SJCRH30 (cell line): Measurements from ENCODE around the gene CBL. TPM values are rescaled to one million over a fixed set of nuclear protein-coding genes. Genes with fewer than 3 reads are reported as not detected.

Source experiments
- DNase-seq, 2 experiments: peaks; one replicate each; pipeline ENCODE4 v3.0.0-alpha.2; 2015 to 2020
- H3K27ac ChIP-seq: fragments of 250-450 bp; sonication (Bioruptor Pico); 2 replicates; pipeline ENCODE4 v1.5.1; 2020; ENCODE audit warnings: mild to moderate bottlenecking, moderate library complexity
- H3K27me3 ChIP-seq: fragments of 250-450 bp; sonication (Bioruptor Pico); 2 replicates; pipeline ENCODE4 v1.5.1; 2020; ENCODE audit warnings: mild to moderate bottlenecking, moderate library complexity
- H3K36me3 ChIP-seq: fragments of 250-450 bp; sonication (Bioruptor Pico); 2 replicates; pipeline ENCODE4 v1.5.1; 2020; ENCODE audit warnings: mild to moderate bottlenecking, moderate library complexity
- H3K4me1 ChIP-seq: fragments of 250-450 bp; sonication (Bioruptor Pico); 2 replicates; pipeline ENCODE4 v1.5.1; 2020; ENCODE audit warnings: mild to moderate bottlenecking, moderate library complexity
- H3K4me3 ChIP-seq: fragments of 250-450 bp; sonication (Bioruptor Pico); 2 replicates; pipeline ENCODE4 v1.5.1; 2020; ENCODE audit warnings: mild to moderate bottlenecking, moderate library complexity
- H3K9me3 ChIP-seq: fragments of 250-450 bp; sonication (Bioruptor Pico); replicated peaks from 2 replicates; pipeline ENCODE4 v1.5.1; 2020; ENCODE audit warnings: mild to moderate bottlenecking, moderate library complexity
- total RNA-seq: library from RNA; depleted of rRNA; stranded (reverse); fragments of >200 nt; shearing (Covaris generic); gene quantifications from 2 replicates; pipeline ENCODE4 v1.2.3, GENCODE V29; 2014

Gene CBL
- total RNA-seq, 1 experiment from 2014 or later, result 12.9 TPM

DNA sequence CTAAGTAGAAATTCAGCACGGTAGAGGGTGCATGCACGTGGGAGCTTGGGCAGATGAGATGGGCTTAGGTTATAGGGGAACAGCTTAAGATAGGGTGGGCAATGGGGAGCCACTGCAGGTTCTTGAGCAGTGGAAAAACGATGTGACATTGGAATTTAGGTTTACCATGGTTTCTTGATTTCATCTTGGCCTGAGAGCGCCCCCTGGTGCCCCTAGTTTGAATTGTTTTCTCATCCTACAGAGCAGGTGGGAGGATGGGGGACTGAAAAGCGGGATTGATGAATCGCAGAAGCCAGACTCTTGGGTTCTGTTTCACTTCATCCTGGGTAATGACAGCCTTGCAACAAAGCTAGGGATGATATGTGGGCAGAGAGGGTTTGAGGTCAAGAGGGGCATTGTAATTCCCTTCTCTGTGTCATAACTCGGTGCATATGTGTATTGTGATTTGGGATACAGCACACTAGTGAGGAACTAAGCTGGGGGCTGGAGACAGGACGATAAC lies 117.4 kb downstream of the CBL start:
- peak; percentile 64 to 79 for DNase-seq
- H3K9me3 ChIP-seq, result no peaks in the 10 kb centered on the region

DNA sequence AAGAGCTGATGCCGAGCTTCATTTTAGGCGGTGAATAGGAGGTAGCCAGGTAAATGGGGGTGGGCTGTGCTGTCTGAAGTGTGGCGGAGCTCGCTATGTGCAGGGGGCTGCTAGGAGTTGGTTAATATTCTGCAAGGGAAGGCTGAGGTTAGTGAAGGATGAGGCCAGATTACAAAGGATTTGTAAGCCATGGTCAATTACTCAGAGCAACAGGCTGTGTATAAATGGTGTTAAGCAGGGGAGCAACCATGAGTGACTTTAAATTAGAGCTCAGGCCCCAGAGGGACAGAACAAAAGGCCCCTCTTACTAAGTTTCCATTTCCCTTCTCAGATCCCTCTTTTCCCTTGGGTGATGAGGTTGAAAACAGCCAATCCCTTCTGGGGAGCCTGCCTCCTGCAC lies 118.0 kb downstream of the CBL start:
- no peak overlapping the region for H3K4me3 ChIP-seq
- H3K36me3 ChIP-seq, result no peaks in the 10 kb centered on the region
- H3K27ac ChIP-seq, result no peak overlapping the region
- H3K4me1 ChIP-seq, result peaks cover 10% of the 10 kb centered on the region
- H3K27me3 ChIP-seq, result no peaks in the 10 kb centered on the region
- DNase-seq, result no peak
- H3K9me3 ChIP-seq, result no peaks in the 10 kb centered on the region

More for the DNA sequence above, 117.4 kb downstream of the CBL start:
- Histone ChIP-seq H3K4me1 (peaks cover 15% of the 10 kb centered on the region), H3K4me3 (no peak overlapping the region), H3K27ac (no peak overlapping the region), H3K36me3 (no peaks in the 10 kb centered on the region), H3K27me3 (no peaks in the 10 kb centered on the region)

DNA sequence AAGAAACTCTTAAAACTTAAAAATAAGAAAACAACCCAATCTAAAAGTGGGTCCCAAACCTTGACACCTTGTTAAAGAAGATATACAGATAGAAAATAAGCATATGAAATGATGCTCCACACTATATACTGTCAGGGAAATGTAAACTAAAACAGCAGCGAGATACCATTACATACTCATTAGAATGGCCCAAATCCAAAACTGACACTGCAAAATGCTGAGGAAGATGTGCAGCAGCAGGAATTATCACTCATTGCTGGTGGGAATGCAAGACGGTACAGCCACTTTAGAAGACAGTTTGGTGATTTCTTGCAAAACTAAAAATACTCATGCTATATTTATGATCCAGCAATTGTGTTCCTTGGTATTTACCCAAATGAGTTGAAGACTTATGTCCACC lies 123.2 kb downstream of the CBL start:
- no peak for DNase-seq
- no peaks in the 10 kb centered on the region for H3K4me1 ChIP-seq
- H3K4me3 ChIP-seq, result no peak overlapping the region
- H3K36me3 ChIP-seq, result no peaks in the 10 kb centered on the region
- H3K27me3 ChIP-seq, result no peaks in the 10 kb centered on the region
- no peaks in the 10 kb centered on the region for H3K9me3 ChIP-seq
- H3K27ac ChIP-seq, result no peak overlapping the region

DNA sequence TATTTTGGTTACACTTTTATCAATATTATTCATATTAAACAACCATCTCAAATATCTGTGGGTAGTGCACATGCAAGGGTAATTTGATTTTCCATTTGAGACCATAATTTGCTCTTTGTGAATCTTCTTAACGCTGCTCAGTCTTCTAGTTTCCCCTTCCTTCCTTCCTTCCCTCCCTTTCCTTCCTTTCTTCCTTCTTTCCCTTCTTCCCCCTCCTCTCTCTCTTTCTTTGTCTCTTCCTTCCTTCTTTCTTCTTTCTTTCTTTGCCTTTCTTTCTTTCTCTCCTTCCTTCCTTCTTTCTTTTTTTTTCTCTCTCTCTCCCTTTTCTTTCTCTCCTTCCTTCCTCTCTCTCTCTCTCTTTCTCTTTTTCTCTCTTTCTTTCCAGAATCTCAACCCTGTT lies 124.1 kb downstream of the CBL start:
- H3K4me1 ChIP-seq, result no peaks in the 10 kb centered on the region
- H3K27ac ChIP-seq, result no peak overlapping the region
- H3K36me3 ChIP-seq, result no peaks in the 10 kb centered on the region
- no peaks in the 10 kb centered on the region for H3K9me3 ChIP-seq
- H3K27me3 ChIP-seq, result no peaks in the 10 kb centered on the region
- H3K4me3 ChIP-seq, result no peak overlapping the region
- DNase-seq, result no peak

DNA sequence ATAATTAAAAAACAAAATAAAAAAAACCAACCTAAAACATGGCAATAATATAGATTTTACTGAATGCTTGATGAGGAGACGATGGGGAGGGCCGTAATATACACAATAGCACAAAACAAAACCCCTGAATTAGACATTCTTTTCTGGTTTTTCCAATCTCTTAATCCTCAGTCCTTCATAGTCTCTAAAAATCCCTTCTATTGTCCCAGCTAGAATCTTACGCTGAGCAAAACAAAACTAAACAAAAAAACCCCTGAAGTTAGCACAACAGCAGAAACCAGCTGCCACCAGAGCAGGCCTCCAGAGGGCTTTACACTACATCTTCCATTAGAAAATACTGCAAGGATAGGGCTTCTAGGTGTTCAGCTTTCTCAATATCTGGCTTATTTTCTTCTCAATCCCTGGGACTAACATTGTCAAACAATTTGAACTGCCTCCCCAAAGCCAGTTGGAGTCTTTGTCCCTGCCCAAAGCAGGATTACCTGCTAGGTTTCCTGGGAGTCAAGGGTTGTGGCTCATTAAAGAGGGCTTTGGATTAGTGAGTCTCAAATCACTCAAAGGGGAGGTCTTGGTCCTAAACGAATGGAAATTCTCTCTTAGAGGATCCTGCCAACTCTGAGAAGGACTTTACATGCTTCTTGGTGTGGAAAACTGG lies 126.1 kb downstream of the CBL start:
- Histone ChIP-seq H3K9me3 (no peaks in the 10 kb centered on the region), H3K27ac (no peak overlapping the region), H3K27me3 (no peaks in the 10 kb centered on the region), H3K4me3 (no peak overlapping the region), H3K4me1 (no peaks in the 10 kb centered on the region; the same call in 1 of the 2 replicates), H3K36me3 (no peaks in the 10 kb centered on the region)
- no peak for DNase-seq

DNA sequence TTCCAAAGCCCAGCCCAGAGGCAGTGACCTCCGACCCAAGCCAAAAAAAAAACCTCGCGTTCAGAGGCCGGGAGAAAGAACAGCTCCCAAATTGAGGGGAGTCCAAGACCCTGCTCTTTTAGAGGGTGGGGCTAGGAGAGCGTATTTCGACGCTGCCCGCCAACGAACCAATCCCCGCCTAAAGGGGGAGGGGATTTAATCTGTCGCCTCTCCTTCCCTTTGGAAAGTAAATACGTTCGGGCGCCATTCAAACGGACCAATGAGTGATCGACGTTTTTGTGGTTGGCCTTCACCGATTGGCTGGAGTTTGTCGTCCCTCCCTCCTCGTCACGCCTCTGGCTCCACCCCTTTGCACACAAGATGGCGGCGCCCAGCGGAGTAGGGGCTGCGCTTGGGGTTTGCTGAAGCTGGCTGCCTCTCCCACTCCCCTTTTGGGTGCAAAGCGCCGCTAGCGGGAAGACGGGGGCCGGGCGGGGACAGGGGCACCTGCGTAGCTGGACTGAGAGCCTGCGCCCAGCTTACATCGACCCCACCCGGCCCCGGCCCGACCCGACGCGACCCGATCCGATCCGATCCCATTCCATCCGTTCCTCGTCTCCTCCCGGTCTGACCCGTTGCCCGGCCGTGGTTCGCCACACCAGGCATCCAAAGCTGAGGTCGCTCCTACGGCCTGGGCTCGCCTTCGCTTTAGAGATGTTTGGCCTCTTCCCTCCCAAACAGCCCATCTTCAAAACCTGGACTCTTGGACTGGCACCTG lies 128.2 kb downstream of the CBL start, which contains the start of gene RNF26:
Gene RNF26, plus strand, starts transcription at position 354 of the 757 bp plus-strand sequence. CDS start 596 bp downstream, outside the sequence.
- no peaks in the 10 kb centered on the region for H3K9me3 ChIP-seq
- H3K4me1 ChIP-seq, result peaks cover 5% of the 10 kb centered on the region; the same call in 1 of the 2 replicates
- peak within 1 kb of the TSS; percentile 92 for H3K4me3 ChIP-seq
- no peaks in the 10 kb centered on the region for H3K27me3 ChIP-seq
- peak within 1 kb of the TSS; percentile 85 for H3K27ac ChIP-seq
- DNase-seq, result peak; percentile 95 to 97
- no peaks in the 10 kb centered on the region for H3K36me3 ChIP-seq

DNA sequence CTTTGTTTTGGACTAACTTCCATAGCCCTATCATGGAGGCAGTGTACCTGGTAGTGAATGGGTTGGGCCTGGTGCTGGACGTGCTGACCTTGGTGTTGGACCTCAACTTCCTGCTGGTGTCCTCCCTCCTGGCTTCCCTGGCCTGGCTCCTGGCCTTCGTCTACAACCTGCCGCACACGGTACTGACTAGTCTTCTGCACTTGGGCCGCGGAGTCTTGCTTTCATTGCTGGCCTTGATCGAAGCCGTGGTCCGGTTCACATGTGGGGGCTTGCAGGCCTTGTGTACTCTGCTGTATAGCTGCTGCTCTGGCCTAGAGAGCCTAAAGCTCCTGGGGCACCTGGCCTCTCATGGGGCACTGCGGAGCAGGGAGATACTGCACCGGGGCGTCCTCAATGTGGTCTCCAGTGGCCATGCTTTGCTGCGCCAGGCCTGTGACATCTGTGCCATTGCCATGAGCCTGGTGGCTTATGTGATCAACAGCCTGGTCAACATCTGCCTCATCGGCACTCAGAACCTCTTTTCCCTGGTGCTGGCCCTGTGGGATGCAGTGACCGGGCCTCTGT lies 129.0 kb downstream of the CBL start:
- Histone ChIP-seq H3K4me1 (peaks cover 5% of the 10 kb centered on the region; the same call in 1 of the 2 replicates), H3K9me3 (no peaks in the 10 kb centered on the region), H3K4me3 (peak overlapping the region; percentile 92), H3K36me3 (no peaks in the 10 kb centered on the region), H3K27ac (peak overlapping the region; percentile 85), H3K27me3 (no peaks in the 10 kb centered on the region)
- DNase-seq, result no peak

DNA sequence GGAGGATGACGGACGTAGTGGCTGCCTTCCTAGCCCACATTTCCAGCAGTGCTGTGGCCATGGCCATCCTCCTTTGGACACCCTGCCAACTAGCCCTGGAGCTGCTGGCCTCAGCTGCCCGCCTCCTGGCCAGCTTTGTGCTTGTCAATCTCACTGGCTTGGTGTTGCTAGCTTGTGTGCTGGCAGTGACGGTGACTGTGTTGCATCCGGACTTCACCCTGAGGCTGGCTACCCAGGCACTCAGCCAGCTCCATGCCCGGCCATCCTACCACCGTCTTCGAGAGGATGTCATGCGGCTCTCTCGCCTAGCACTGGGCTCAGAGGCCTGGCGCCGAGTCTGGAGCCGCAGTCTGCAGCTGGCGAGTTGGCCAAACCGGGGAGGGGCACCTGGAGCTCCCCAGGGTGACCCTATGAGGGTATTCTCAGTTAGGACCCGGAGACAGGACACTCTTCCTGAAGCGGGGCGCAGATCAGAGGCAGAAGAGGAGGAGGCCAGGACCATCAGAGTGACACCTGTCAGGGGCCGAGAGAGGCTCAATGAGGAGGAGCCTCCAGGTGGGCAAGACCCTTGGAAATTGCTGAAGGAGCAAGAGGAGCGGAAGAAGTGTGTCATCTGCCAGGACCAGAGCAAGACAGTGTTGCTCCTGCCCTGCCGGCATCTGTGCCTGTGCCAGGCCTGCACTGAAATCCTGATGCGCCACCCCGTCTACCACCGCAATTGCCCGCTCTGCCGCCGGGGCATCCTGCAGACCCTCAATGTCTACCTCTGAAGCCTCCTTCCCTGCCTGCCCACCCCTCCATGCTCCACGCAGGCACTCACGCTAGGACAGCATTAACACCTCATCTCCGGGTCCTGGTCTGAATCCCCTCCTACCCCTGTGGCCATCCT lies 129.8 kb downstream of the CBL start:
- Histone ChIP-seq H3K27ac (no peak overlapping the region), H3K4me3 (no peak overlapping the region), H3K9me3 (no peaks in the 10 kb centered on the region), H3K4me1 (peaks cover 5% of the 10 kb centered on the region; the same call in 1 of the 2 replicates), H3K36me3 (no peaks in the 10 kb centered on the region), H3K27me3 (no peaks in the 10 kb centered on the region)
- no peak for DNase-seq

DNA sequence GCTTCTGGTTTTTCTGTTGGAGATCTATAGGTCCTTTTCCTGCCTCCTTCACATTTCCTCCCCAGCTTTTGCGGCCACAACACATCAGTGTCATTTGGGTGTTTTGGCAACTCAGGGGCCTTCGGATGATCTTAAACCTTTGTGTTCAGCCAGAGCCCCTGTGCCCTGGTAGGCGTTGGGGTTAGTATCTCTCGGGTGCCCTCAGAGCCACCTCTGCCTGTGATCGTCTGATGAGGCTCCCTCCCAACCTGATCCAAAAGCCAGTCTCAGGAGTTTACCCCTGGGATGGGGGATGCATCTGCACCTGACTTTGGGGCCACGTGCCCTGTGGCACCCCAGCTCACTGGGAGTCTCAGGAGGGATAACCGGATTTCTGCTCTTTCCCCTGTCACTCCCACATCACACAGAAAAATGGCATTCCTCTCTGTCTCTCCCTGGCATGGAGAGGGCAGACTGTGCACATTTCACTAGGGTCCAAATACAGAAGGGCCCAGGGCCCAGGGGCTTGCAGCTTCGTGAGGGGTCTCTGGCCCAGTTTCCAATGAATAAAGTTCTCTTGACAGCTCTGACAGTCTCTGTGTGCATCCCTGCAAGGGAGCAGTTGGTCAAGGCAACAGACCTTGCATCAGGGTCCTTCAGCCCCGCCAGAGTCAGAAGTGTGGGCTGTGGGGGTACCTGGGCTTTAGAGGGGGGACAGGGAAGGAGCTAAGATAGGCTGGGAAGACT lies 130.8 kb downstream of the CBL start:
- Histone ChIP-seq H3K27me3 (no peaks in the 10 kb centered on the region), H3K4me1 (peaks cover 5% of the 10 kb centered on the region; the same call in 1 of the 2 replicates), H3K36me3 (no peaks in the 10 kb centered on the region), H3K27ac (no peak overlapping the region), H3K4me3 (no peak overlapping the region), H3K9me3 (no peaks in the 10 kb centered on the region)
- no peak for DNase-seq

DNA sequence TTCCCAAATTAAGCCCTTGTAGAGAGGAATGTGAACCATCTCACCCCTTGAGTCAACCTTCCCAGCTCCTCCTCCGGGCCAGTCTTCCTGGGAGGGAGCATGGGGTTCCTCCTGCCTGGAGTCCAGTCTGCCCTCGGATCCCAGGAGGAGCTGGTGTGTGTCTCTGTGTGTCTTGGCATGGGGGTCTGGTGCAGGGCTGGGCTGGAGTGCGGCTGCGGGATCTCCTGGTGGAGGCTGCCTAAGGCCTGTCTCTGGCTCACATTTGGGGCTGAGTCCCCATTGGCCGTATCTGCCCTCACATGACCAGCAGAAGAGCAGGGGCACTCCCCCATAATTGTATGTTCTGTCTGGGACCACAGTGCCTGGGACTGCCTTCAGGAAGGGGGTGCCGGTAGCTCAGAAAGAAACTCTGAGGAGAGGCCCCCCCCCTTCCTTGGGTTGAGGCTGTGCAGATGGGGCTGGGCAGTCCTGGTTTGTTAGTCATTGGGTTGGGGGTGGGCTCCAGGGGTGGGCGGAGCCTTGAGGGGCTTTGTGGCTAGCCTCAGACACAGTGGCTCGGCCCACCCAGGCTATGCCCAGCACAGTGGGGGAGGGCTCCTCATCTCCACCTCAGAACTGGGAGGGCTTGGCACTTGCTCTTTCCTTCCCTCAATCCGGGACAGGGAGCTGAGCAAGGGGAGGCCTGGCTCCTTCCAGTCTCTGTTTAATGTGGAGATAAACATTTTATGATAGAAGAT lies 131.6 kb downstream of the CBL start:
- H3K36me3 ChIP-seq, result no peaks in the 10 kb centered on the region
- no peak overlapping the region for H3K27ac ChIP-seq
- no peak overlapping the region for H3K4me3 ChIP-seq
- H3K9me3 ChIP-seq, result no peaks in the 10 kb centered on the region
- no peaks in the 10 kb centered on the region for H3K27me3 ChIP-seq
- H3K4me1 ChIP-seq, result peaks cover 5% of the 10 kb centered on the region; the same call in 1 of the 2 replicates
- DNase-seq, result peak; percentile 54 to 56

DNA sequence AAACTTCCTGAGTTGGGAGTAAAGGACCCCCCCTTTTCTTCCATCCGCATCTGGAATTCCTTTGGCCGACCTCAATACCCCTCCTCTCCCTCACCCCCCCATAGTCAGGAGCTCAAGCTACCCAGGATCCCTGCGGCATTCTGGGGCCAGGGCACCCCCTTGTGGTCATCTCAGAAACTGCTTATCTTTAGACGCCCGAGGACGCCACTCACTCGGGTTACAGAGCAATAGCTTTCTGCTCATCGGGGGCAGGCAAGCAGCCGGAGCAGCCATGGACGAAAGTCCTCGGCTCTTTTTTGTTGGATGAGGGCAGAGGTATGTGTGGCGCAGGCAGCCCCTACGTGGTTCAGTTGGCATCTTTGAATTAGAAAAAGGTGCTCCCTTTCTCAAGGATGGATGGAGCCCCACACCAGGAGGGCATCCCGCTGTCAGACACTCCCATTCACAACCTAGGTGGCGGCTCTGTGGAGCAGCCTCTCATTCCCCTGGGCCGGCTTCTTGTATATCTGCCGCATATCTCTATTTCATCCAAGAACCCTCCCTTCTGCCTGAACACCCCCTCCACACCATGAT lies 132.3 kb downstream of the CBL start:
- H3K4me3 ChIP-seq, result no peak overlapping the region
- peaks cover 5% of the 10 kb centered on the region; the same call in 1 of the 2 replicates for H3K4me1 ChIP-seq
- DNase-seq, result peak; percentile 60 to 79

DNA sequence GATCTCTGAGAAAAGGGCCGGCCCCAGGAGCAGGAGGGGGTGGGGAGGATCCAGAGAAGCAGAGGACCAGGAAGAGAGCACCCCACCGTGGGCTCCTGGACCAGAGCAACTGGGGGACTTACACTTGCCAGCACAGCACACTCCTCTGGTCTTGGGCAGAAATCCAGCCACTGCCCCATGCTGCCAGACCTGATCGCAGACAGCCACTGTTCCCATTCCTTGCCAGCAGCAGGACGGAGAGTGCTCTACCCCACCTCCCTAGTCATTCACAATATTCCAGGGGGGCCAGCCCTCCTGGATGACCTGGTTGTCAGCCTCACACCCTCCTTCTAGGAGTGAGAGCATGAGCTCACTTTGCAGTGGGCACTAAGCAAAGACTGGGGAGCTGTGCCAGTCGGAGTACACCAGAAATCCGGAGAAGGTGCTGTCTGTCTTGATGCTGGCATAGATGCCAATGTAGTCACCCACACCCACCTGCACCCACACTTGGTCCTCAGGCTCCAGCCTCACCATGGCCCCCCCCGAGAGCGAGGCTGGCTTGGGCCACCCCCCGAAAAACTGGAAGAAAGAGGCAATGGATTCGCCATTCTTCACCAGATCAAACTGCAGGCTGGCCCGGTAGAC lies 132.9 kb downstream of the CBL start:
- Histone ChIP-seq H3K36me3 (no peaks in the 10 kb centered on the region), H3K4me3 (no peak overlapping the region), H3K27ac (no peak overlapping the region), H3K4me1 (peaks cover 5% of the 10 kb centered on the region; the same call in 1 of the 2 replicates), H3K27me3 (no peaks in the 10 kb centered on the region), H3K9me3 (no peaks in the 10 kb centered on the region)
- DNase-seq, result no peak

More for the DNA sequence above, 132.3 kb downstream of the CBL start:
- Histone ChIP-seq H3K27me3 (no peaks in the 10 kb centered on the region), H3K27ac (no peak overlapping the region), H3K36me3 (no peaks in the 10 kb centered on the region), H3K9me3 (no peaks in the 10 kb centered on the region)
